Sigmoid colon (tissue), 7 donors: ENCODE results near the gene CLEC7A. TPM values are rescaled to one million over a fixed set of nuclear protein-coding genes. Genes with fewer than 3 reads are reported as not detected.

Experiments used
- DNase-seq: peaks from one replicate; pipeline ENCODE4 v3.0.0-alpha.2; 2019
- H3K27ac ChIP-seq, 4 donors: fragments of 200-600 bp; sonication (generic); one replicate each; pipeline ENCODE4 v1.5.1; 2016 to 2019; ENCODE audit warnings: mild to moderate bottlenecking in 1 of 4
- H3K27me3 ChIP-seq, 3 donors: fragments of 200-600 bp; sonication (generic); one replicate each; pipeline ENCODE4 v1.5.1; 2019; ENCODE audit warnings: mild to moderate bottlenecking in 1 of 3
- H3K36me3 ChIP-seq, 4 donors: fragments of 200-600 bp; sonication (generic); one replicate each; pipeline ENCODE4 v1.5.1; 2016 to 2019
- H3K4me1 ChIP-seq, 4 donors: fragments of 200-600 bp; sonication (generic); one replicate each; pipeline ENCODE4 v1.5.1; 2017 to 2019
- H3K4me3 ChIP-seq, 4 donors: fragments of 200-600 bp; sonication (generic); one replicate each; pipeline ENCODE4 v1.5.1; 2017 to 2019; ENCODE audit warnings: mild to moderate bottlenecking in 2 of 4, moderate library complexity in 1 of 4
- H3K9me3 ChIP-seq, 4 donors: fragments of 200-600 bp in 3 of 4; sonication (generic) in 3 of 4; one replicate each; pipeline versions ENCODE4 v1.5.1 to v1.6.1; 2013 to 2019
- EP300 ChIP-seq, 4 donors: sonication (generic); formaldehyde crosslinking; IDR thresholded peaks; one replicate each; pipeline ENCODE4 v1.6.1; 2017; ENCODE audit warnings: antibody characterized with exemption in 4 of 4
- POLR2A ChIP-seq, 2 donors: fragments of 450-650 bp; IDR thresholded peaks; one replicate each; pipeline ENCODE4 v1.6.1; 2016; ENCODE audit warnings: antibody characterized with exemption in 2 of 2, mild to moderate bottlenecking in 2 of 2, moderate library complexity in 2 of 2
- POLR2AphosphoS5 ChIP-seq, 4 donors: sonication (generic); formaldehyde crosslinking; IDR thresholded peaks; one replicate each; pipeline ENCODE4 v1.6.1; 2017; ENCODE audit warnings: antibody characterized with exemption in 4 of 4
- WGBS, 2 donors: extraction: QIAGEN DNeasy Blood & Tissue Kit; methylation state at CpG; one replicate each; pipeline ENCODE4 v1.1.7; 2013; 5-methylcytosine and 5-hydroxymethylcytosine counted together
- intact Hi-C: fragments of 100-400 bp; cut with DNase I; formaldehyde crosslinking; loops from one replicate; pipeline ENCODE4 v1.15.1; 2023
- polyA plus RNA-seq, 3 donors: library from polyadenylated mRNA; stranded (reverse); fragments of 200-250 nt; gene quantifications; one replicate each; pipeline ENCODE4 v1.2.3, GENCODE V29; 2013
- total RNA-seq, 4 donors: library from RNA; depleted of rRNA; stranded (reverse); fragments of >200 nt; gene quantifications; one replicate each; pipeline ENCODE4 v1.1.0, GENCODE V29; 2016
- TF ChIP-seq, protein P1 (sequence below), 4 experiments: fragments of 450-650 bp in 3 of 4; fragments of 200-600 bp in 1 of 4; IDR thresholded peaks; one replicate each; pipeline ENCODE4 v1.5.1; 2016 to 2019; ENCODE audit warnings: antibody characterized with exemption in 4 of 4, mild to moderate bottlenecking in 3 of 4, moderate library complexity in 2 of 4
- donor health status: healthy with polysubstance abuse.
- donor health status: Bipolar disorder and iron deficiency.
- donor health status: healthy.

Gene CLEC7A
- total and polyA plus RNA-seq, 7 donors = 1.8 to 11.1 (median 8.9) TPM

DNA sequence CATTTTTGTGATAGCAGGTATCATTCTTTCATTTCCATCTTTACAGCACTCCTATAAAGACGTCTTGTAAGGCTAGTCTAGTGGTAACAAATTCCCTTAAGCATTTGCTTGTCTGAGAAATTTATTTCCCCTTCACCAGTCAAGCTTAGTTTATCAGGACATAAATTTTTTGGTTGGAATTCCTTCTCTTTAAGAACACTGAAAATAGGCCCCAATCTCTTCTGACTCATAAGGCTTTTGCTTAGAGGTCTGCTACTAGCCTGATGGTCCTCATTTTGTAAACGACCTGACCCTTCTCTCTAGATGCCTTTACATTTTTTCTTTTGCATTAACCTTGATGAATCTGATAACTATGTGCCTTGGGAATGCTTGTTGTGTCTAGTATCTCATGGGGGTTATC, 21.6 kb upstream of the CLEC7A start:
- WGBS, 2 donors = 72% methylated on average over 2 of the region's 2 CpGs
- TF ChIP-seq, protein P1, sequence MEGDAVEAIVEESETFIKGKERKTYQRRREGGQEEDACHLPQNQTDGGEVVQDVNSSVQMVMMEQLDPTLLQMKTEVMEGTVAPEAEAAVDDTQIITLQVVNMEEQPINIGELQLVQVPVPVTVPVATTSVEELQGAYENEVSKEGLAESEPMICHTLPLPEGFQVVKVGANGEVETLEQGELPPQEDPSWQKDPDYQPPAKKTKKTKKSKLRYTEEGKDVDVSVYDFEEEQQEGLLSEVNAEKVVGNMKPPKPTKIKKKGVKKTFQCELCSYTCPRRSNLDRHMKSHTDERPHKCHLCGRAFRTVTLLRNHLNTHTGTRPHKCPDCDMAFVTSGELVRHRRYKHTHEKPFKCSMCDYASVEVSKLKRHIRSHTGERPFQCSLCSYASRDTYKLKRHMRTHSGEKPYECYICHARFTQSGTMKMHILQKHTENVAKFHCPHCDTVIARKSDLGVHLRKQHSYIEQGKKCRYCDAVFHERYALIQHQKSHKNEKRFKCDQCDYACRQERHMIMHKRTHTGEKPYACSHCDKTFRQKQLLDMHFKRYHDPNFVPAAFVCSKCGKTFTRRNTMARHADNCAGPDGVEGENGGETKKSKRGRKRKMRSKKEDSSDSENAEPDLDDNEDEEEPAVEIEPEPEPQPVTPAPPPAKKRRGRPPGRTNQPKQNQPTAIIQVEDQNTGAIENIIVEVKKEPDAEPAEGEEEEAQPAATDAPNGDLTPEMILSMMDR (IDR thresholded peaks at IDR 0.05) = no peak
- no peak for TF ChIP-seq POLR2AphosphoS5 (IDR thresholded peaks at IDR 0.05)
- TF ChIP-seq EP300 (IDR thresholded peaks at IDR 0.05) = no peak
- TF ChIP-seq POLR2A (IDR thresholded peaks at IDR 0.05) = no peak
- H3K9me3 ChIP-seq = no peaks in the 10 kb centered on the region
- DNase-seq = no peak
- intact Hi-C loops = no loop called here
- H3K27me3 ChIP-seq = no peaks in the 10 kb centered on the region
- H3K27ac ChIP-seq = no peak overlapping the region
- H3K36me3 ChIP-seq = no peaks in the 10 kb centered on the region
- no peak overlapping the region for H3K4me3 ChIP-seq
- peaks cover 0 to 14% (median 10%) of the 10 kb centered on the region in 4 donors for H3K4me1 ChIP-seq

DNA sequence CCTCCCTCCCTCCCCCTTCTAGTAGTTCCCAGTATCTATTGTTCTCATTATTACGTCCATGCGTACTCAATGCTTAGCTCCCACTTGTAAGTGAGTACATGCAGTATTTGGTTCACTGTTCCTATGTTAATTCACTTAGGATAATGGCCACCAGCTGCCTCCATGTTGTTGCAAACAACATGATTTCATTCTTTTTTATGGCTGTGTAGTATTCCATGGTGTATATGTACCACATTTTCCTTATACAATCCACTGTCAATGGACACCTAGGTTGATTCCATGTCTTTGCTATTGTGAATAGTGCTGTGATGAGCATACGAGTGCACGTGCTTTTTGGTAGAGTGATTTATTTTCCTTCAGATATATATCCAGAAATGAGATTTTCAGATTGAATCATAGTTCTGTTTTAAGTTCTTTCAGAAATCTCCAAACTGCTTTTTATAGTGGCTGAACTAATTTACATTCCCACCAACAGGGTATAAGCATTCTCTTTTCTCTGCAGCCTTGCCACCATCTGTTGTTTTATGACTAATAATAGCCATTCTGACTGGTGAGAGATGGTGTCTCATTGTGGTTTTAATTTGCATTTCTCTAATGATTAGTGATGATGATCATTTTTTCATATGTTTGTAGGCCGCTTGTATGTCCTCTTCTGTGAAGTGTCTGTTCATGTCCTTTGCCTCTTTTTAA, 17.9 kb upstream of the CLEC7A start:
- H3K36me3 ChIP-seq = no peaks in the 10 kb centered on the region
- no peaks in the 10 kb centered on the region for H3K27me3 ChIP-seq
- no peak overlapping the region for H3K27ac ChIP-seq
- no peaks in the 10 kb centered on the region for H3K9me3 ChIP-seq
- WGBS, 2 donors = 80 to 88% methylated on average over 5 of the region's 5 CpGs
- H3K4me1 ChIP-seq = peaks cover 0 to 7% (median 5%) of the 10 kb centered on the region in 4 donors
- intact Hi-C loops = no loop called here
- no peak for DNase-seq
- TF ChIP-seq POLR2AphosphoS5 (IDR thresholded peaks at IDR 0.05) = no peak
- TF ChIP-seq EP300 (IDR thresholded peaks at IDR 0.05) = no peak
- TF ChIP-seq, protein P1 (IDR thresholded peaks at IDR 0.05) = no peak
- TF ChIP-seq POLR2A (IDR thresholded peaks at IDR 0.05) = no peak
- no peak overlapping the region for H3K4me3 ChIP-seq

DNA sequence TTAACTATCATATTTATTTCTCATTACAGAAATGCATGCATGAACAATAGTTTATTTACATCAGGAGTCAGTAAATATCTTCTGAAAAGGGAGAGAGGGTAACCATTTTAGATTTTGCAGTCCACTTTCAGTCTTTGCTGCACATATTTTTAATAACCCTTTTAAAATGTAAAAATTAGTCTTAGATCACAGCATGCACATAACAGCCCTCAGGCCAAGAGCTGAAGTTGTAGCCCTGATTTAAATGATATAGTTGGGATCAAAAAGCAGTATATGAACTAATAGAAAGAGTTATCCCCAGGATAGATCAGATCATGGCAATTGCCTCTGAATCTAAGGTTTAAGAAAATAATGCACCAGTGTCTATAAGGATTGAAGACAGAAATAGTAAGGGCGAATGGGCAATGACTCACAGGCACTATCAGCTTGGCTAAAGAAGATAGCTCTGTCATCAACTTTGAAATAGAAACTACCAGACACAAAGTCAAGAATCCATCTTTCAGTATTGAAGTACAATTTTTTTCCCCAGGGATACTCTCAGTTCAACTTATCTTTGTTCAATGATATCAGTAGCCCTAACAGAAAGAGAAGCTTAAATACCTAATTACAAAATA, 13.1 kb upstream of the CLEC7A start:
- 0 to 37% methylated on average over 1 of the region's 1 CpG for WGBS, 2 donors
- no peak overlapping the region for H3K4me3 ChIP-seq
- no peak for DNase-seq
- H3K9me3 ChIP-seq = no peaks in the 10 kb centered on the region
- no peaks in the 10 kb centered on the region for H3K27me3 ChIP-seq
- H3K27ac ChIP-seq = no peak overlapping the region
- no peaks in the 10 kb centered on the region for H3K36me3 ChIP-seq
- TF ChIP-seq, protein P1 (IDR thresholded peaks at IDR 0.05) = no peak
- TF ChIP-seq POLR2A (IDR thresholded peaks at IDR 0.05) (no peak), POLR2AphosphoS5 (IDR thresholded peaks at IDR 0.05) (no peak), EP300 (IDR thresholded peaks at IDR 0.05) (no peak)
- peaks cover 0 to 13% (median 5%) of the 10 kb centered on the region in 4 donors for H3K4me1 ChIP-seq
- intact Hi-C loops = loop anchor here (5.0 kb wide), 1 partner anchor 111 kb away; the partner anchor contains the start of gene CLEC9A

DNA sequence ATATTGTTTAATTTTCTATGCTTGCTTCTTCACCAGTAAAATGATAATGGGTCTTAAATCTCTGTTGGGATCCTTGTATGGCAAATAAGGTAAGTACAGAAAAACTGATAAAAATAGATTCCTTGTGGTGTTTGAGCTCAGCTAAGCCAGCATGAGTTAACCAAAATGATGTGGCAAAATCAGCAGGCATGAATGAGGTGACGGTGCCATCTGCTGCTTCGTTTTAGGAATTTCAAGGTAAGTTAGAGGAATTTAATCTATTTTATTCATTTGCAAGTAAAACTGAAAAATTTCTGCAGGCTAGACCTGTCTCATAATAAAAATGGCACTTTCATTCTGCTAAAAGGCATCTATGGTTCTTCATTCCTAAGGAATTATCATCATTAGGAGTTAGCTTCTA, 10.0 kb upstream of the CLEC7A start:
- 16 to 21% methylated on average over 2 of the region's 2 CpGs for WGBS, 2 donors
- no peaks in the 10 kb centered on the region for H3K27me3 ChIP-seq
- H3K36me3 ChIP-seq = no peaks in the 10 kb centered on the region
- no peak overlapping the region for H3K4me3 ChIP-seq
- TF ChIP-seq POLR2AphosphoS5 (IDR thresholded peaks at IDR 0.05) (no peak), EP300 (IDR thresholded peaks at IDR 0.05) (no peak), POLR2A (IDR thresholded peaks at IDR 0.05) (no peak)
- TF ChIP-seq, protein P1 (IDR thresholded peaks at IDR 0.05) = peak in 3 of 4 experiments; percentile 29 to 31 (median 30)
- H3K4me1 ChIP-seq = peaks cover 0 to 13% (median 5%) of the 10 kb centered on the region in 4 donors
- H3K9me3 ChIP-seq = no peaks in the 10 kb centered on the region
- no peak for DNase-seq
- H3K27ac ChIP-seq = no peak overlapping the region
- intact Hi-C loops = loop anchor here (5.0 kb wide), 1 partner anchor 108 kb away; the partner anchor contains the start of gene CLEC9A
